Fibroblast of villous mesenchyme (primary cell): Measurements from ENCODE around the gene PHF14. TPM values are rescaled to one million over a fixed set of nuclear protein-coding genes. Genes with fewer than 3 reads are reported as not detected.

Source experiments
- DNase-seq: peaks from one replicate; pipeline ENCODE4 v3.0.0-alpha.2; 2010; ENCODE audit warnings: low read depth
- H3K4me3 ChIP-seq: 2 replicates; pipeline ENCODE4 v1.5.1; 2011; ENCODE audit warnings: low read depth, mild to moderate bottlenecking, low read length
- total RNA-seq: library from RNA; depleted of rRNA; stranded (reverse); fragments of >200 nt; gene quantifications from 2 replicates; pipeline ENCODE4 v1.2.3, GENCODE V29; 2012
- TF ChIP-seq, protein P1 (sequence below): IDR thresholded peaks from 2 replicates; pipeline ENCODE4 v1.5.1; 2012; ENCODE audit warnings: low read depth, mild to moderate bottlenecking, low read length; ENCODE audit not compliant: insufficient read depth

PHF14 gene
- total RNA-seq, 1 donor: 22.5 TPM

DNA sequence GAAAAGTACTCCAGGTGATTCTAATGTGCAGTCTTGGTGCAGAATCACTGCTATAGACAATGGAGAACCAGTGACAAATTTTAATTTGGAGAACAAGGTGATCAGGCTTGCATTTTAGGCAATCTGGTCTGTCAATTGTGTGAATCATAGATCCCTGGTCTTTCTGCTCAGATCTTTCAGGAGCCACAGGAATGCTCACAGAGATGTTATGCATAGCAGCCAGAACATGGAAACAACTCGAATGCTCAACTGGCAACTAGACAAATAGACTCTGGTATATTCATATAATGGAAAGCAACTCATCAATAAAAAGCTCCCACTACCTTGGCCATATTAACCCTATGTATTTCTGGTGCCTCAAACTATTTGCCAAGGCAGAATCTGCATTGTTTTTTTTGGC is 209.1 kb downstream of the PHF14 start:
- peak; percentile 36 for DNase-seq
- H3K4me3 ChIP-seq: no peak overlapping the region
- TF ChIP-seq, protein P1, sequence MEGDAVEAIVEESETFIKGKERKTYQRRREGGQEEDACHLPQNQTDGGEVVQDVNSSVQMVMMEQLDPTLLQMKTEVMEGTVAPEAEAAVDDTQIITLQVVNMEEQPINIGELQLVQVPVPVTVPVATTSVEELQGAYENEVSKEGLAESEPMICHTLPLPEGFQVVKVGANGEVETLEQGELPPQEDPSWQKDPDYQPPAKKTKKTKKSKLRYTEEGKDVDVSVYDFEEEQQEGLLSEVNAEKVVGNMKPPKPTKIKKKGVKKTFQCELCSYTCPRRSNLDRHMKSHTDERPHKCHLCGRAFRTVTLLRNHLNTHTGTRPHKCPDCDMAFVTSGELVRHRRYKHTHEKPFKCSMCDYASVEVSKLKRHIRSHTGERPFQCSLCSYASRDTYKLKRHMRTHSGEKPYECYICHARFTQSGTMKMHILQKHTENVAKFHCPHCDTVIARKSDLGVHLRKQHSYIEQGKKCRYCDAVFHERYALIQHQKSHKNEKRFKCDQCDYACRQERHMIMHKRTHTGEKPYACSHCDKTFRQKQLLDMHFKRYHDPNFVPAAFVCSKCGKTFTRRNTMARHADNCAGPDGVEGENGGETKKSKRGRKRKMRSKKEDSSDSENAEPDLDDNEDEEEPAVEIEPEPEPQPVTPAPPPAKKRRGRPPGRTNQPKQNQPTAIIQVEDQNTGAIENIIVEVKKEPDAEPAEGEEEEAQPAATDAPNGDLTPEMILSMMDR: no peak

DNA sequence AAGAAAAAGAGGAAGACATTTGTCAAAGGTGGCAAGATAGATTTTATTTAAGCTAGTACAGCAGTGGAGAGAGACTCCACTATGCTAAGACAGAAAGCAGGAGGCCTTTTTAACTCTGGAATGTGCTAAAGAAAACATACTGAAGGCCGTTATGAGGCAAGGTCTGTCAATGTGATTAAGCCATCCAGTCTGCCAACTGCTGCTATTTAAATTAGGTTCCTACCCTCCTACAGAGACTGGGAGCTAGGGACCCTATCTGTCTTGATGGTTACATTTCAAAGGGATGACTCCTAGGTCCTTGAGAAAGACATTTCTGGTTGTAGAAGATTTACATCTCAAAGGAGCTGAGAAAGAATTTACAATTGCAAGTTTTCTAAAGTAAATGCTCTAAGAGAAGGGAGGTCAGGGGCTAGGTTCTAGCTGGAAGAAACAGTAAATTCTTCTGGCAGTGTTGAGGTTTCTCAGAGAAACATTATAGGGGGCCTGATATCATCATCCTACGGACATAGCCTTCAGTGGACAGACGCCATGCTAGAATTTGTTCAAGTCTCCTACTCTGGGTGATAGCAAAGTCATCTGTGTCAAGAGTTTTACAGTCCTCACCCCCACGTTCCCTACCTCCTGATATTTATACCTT is 211.6 kb downstream of the PHF14 start:
- no peak overlapping the region for H3K4me3 ChIP-seq
- TF ChIP-seq, protein P1: no peak
- peak; percentile 21 for DNase-seq

DNA sequence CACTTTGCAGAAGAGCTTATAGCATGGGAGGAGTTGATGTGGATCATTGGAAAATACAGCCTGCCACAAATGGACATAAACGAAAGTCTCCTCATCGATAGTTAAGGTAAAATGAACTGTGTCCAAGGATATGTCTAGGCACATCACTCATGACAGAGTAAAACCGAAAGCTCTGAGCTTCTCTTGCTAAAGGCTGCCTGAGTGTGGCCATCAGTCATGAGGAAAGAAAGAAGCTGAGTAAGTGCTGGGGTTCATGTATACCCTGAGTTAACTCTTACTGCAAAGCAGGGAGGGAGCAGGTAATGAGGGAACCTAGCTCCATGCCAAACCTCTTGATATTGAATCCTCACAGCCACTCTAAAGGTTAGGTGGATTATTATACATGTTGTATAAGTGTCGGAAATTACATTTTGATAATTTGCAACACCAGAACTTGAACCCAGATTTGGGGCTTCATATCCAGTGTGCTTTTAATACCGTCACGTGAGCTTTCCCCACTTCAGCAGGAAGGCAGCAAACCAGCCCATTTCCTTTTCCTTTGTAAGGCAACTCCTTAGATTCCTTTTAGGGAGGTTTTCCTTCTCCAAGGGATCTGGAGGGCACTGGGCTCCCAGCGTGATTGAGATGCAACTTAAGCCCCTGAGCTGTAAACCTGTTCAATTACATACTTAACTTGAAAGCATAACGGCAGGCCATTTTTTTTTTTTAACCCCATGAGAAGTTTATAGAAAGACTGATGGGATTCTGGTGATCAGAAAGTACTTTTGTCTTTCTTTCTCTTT is 215.0 kb downstream of the PHF14 start:
- TF ChIP-seq, protein P1: no peak
- no peak for DNase-seq
- peak overlapping the region; percentile 5 for H3K4me3 ChIP-seq

DNA sequence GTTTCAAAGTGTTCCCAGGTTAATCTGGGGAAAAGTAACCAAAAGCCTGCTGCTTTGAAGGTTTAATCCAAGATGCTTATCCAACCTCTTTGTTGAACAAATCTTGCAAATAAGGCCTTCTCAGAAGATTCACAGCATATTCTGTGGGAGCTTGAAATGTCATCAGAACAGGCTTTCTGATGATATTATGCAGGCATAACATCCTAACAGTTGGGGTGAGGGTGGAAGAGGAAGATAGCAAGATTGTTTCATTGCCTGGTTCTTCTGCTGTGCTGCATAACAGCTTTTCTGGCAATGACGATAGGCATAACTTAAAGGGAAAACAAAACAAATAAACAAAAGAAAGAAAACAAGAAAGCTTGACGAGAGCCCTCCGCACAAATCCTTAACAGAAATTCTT is 217.4 kb downstream of the PHF14 start:
- TF ChIP-seq, protein P1: no peak
- H3K4me3 ChIP-seq: no peak overlapping the region
- peak; percentile 34 for DNase-seq

DNA sequence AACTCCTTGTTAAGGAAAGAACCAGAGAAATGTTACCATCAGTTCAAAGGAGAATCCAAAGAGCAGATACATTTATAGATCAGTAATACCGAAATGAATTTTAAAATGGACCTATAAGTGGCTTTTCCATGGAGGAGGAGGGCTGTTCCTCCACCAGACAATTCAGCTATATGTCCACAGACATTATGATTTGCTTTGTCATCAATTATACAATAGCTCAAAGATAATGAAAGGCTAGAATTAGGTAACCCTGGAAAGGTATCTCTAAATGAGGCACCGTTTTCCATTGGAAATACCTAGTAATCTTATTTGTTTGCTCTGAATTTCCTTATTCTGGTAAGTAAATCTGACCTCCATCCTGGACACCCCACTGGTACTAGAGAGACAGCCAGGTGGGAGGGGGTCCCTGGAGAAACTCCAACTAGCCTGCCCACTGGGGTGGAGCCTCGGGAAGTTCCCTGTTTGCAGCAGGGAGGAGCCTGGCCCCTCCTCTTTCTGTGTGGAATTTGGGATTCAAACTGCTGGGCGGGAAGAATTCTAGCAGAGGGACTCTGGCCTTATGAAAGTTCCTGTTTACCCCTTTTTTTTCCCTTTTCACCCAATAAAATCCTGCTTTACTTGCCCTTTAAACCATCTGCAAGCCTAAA is 218.0 kb downstream of the PHF14 start:
- DNase-seq: no peak
- H3K4me3 ChIP-seq: no peak overlapping the region
- TF ChIP-seq, protein P1: no peak

DNA sequence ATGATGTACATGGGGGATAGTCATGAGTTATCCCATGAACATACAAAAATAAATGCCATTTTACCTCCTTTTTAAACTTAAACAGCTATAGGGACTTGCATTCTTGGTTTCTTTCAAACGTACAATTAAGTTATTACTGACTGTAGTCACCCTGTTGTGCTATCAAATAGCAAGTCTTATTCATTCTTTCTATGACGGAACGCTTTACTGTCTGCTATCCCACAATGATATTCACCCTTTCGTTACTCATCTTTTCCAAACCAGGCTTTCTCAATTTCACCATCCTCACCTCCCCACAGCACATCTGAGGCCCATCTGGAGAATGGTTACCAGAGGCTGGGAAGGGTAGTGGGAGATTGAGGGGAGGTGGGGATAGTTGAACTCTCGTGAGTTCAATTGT is 218.8 kb downstream of the PHF14 start:
- peak overlapping the region; percentile 45 for H3K4me3 ChIP-seq
- TF ChIP-seq, protein P1: no peak
- peak; percentile 67 for DNase-seq
